IPS-15b (cell line): ENCODE results near the gene ZNF32.

Source experiments
- H3K27me3 ChIP-seq: one replicate; pipeline ENCODE4 v1.6.1; 2013; ENCODE audit warnings: low read length; ENCODE audit not compliant: control insufficient read depth, insufficient read depth
- H3K36me3 ChIP-seq: one replicate; pipeline ENCODE4 v1.6.1; 2013; ENCODE audit warnings: low read length; ENCODE audit not compliant: control insufficient read depth, insufficient read depth
- H3K4me1 ChIP-seq: one replicate; pipeline ENCODE4 v1.6.1; 2013; ENCODE audit warnings: mild to moderate bottlenecking, low read length; ENCODE audit not compliant: control insufficient read depth, insufficient read depth
- H3K4me3 ChIP-seq: one replicate; pipeline ENCODE4 v1.5.1; 2013; ENCODE audit warnings: low read depth, low read length
- H3K9ac ChIP-seq: one replicate; pipeline ENCODE4 v1.6.1; 2013; ENCODE audit warnings: low read depth, mild to moderate bottlenecking, low read length
- H3K9me3 ChIP-seq: one replicate; pipeline ENCODE4 v1.6.1; 2013; ENCODE audit warnings: mild to moderate bottlenecking, low read length; ENCODE audit not compliant: control insufficient read depth, insufficient read depth

Gene ZNF32

DNA sequence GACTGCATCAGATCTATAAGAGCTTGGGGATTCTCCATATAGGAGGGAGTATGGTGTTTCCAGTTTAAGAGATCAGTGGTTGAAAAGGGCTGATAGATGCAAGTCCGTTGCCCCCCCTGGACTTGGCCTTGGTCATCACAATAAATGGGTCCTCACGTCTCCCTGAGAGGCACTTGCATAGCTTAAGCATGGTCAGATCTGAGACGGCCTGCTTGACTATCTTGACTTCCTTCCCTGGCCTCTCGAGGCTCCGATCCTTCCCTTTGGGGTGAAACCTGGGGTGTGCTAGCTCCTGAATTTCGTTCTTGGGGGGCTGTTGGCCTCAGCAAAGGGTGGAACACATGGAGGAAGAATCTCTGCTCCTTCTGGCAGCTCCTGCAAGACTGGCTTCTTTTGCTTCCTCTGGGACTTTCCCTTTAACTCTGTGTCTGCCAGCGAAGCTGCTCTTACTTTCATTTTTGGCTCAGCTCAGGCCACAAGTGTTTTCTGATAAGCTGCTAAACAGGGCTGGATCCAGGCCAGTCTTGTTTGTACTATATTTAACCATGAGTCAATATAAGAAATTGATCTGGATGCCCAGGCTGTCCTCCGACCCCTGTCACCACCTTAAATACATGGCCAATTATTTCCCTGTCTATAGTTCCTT is 53.6 kb downstream of the ZNF32 start:
- peaks cover 8% of the 10 kb centered on the region for H3K9me3 ChIP-seq
- H3K4me3 ChIP-seq = no peak overlapping the region
- H3K27me3 ChIP-seq = no peaks in the 10 kb centered on the region
- no peak overlapping the region for H3K9ac ChIP-seq
- no peaks in the 10 kb centered on the region for H3K36me3 ChIP-seq
- no peaks in the 10 kb centered on the region for H3K4me1 ChIP-seq
